Vagina (tissue), 2 donors: Measurements from ENCODE around the gene PRRG2. TPM values are rescaled to one million over a fixed set of nuclear protein-coding genes. Genes with fewer than 3 reads are reported as not detected.

Experiments used
- DNase-seq, 2 donors: peaks; one replicate each; pipeline ENCODE4 v3.0.0-alpha.2; 2017; ENCODE audit errors: extremely low spot score in 2 of 2
- H3K27ac ChIP-seq: fragments of 200-600 bp; sonication (generic); one replicate; pipeline ENCODE4 v1.5.1; 2019
- H3K27me3 ChIP-seq: fragments of 200-600 bp; sonication (generic); one replicate; pipeline ENCODE4 v1.5.1; 2019
- H3K36me3 ChIP-seq, 2 donors: fragments of 200-600 bp; sonication (generic); one replicate each; pipeline ENCODE4 v1.5.1; 2017 to 2019
- H3K4me1 ChIP-seq: fragments of 200-600 bp; sonication (generic); one replicate; pipeline ENCODE4 v1.5.1; 2019
- H3K4me3 ChIP-seq, 2 donors: fragments of 200-600 bp; sonication (generic); 1 replicate in 1 of 2; 2 replicates in 1 of 2; pipeline ENCODE4 v1.5.1; 2016 to 2019
- H3K9me3 ChIP-seq: fragments of 200-600 bp; sonication (generic); one replicate; pipeline ENCODE4 v1.5.1; 2019
- CTCF ChIP-seq, 3 experiments: fragments of 450-650 bp in 2 of 3; fragments of 200-600 bp in 1 of 3; sonication (generic) in 1 of 3; IDR thresholded peaks; one replicate each; pipeline ENCODE4 v1.5.1; 2017 to 2019; ENCODE audit warnings: antibody characterized with exemption in 3 of 3, mild to moderate bottlenecking in 2 of 3, moderate library complexity in 2 of 3
- POLR2A ChIP-seq, 2 donors: fragments of 450-650 bp; IDR thresholded peaks; one replicate each; pipeline ENCODE4 v1.6.1; 2017; ENCODE audit warnings: antibody characterized with exemption in 2 of 2, mild to moderate bottlenecking in 2 of 2, moderate library complexity in 2 of 2
- POLR2AphosphoS5 ChIP-seq, 2 donors: sonication (generic); formaldehyde crosslinking; IDR thresholded peaks; one replicate each; pipeline ENCODE4 v1.9.0; 2017; ENCODE audit warnings: antibody characterized with exemption in 2 of 2, mild to moderate bottlenecking in 2 of 2, low read depth in 1 of 2; ENCODE audit not compliant: insufficient read depth in 1 of 2
- intact Hi-C: fragments of 100-400 bp; cut with DNase I; formaldehyde crosslinking; loops from one replicate; pipeline ENCODE4 v1.15.1; 2023
- total RNA-seq: library from RNA; depleted of rRNA; stranded (reverse); fragments of >200 nt; gene quantifications from one replicate; pipeline ENCODE4 v1.2.3, GENCODE V29; 2016

PRRG2 gene
- total RNA-seq, 1 donor from 2014 or later: 5.4 TPM

GRCh38 chr19:49609499-49610092 lies 28.5 kb downstream of the PRRG2 start:
- Histone ChIP-seq H3K4me1 (peaks cover 14% of the 10 kb centered on the region), H3K4me3 (no peak overlapping the region), H3K36me3 (peaks cover 0 to 37% of the 10 kb centered on the region in 2 donors), H3K27ac (no peak overlapping the region), H3K9me3 (no peaks in the 10 kb centered on the region), H3K27me3 (no peaks in the 10 kb centered on the region)
- intact Hi-C loops: no loop called here
- TF ChIP-seq POLR2AphosphoS5 (IDR thresholded peaks at IDR 0.05; ENCODE audit: insufficient read depth in 1 of 2, low read depth in 1 of 2) (no peak), CTCF (IDR thresholded peaks at IDR 0.05) (no peak), POLR2A (IDR thresholded peaks at IDR 0.05) (no peak)
- DNase-seq: no peak

- no peaks in the 10 kb centered on the region for H3K9me3 ChIP-seq
- H3K4me1 ChIP-seq: peaks cover 16% of the 10 kb centered on the region
- no peaks in the 10 kb centered on the region for H3K27me3 ChIP-seq
- H3K27ac ChIP-seq: no peak overlapping the region
- no peak for DNase-seq
- intact Hi-C loops: no loop called here
- H3K36me3 ChIP-seq: peaks cover 0 to 53% of the 10 kb centered on the region in 2 donors
- no peak for TF ChIP-seq CTCF (IDR thresholded peaks at IDR 0.05)
- TF ChIP-seq POLR2AphosphoS5 (IDR thresholded peaks at IDR 0.05; ENCODE audit: insufficient read depth in 1 of 2, low read depth in 1 of 2): no peak
- no peak for TF ChIP-seq POLR2A (IDR thresholded peaks at IDR 0.05)
- no peak overlapping the region for H3K4me3 ChIP-seq
Observed at GRCh38 chr19:49613374-49613773, 32.3 kb downstream of the PRRG2 start.

- intact Hi-C loops: no loop called here
- Histone ChIP-seq H3K9me3 (no peaks in the 10 kb centered on the region), H3K36me3 (peaks cover 0 to 56% of the 10 kb centered on the region in 2 donors), H3K4me3 (no peak overlapping the region), H3K27me3 (no peaks in the 10 kb centered on the region), H3K4me1 (peaks cover 16% of the 10 kb centered on the region), H3K27ac (no peak overlapping the region)
- DNase-seq: no peak
- no peak for TF ChIP-seq CTCF (IDR thresholded peaks at IDR 0.05)
- no peak for TF ChIP-seq POLR2A (IDR thresholded peaks at IDR 0.05)
- no peak for TF ChIP-seq POLR2AphosphoS5 (IDR thresholded peaks at IDR 0.05; ENCODE audit: insufficient read depth in 1 of 2, low read depth in 1 of 2)
Observed at GRCh38 chr19:49614096-49614833, 33.1 kb downstream of the PRRG2 start.

- Histone ChIP-seq H3K9me3 (no peaks in the 10 kb centered on the region), H3K27me3 (no peaks in the 10 kb centered on the region), H3K4me3 (no peak overlapping the region), H3K4me1 (peaks cover 16% of the 10 kb centered on the region), H3K36me3 (peaks cover 0 to 58% of the 10 kb centered on the region in 2 donors), H3K27ac (no peak overlapping the region)
- no peak for DNase-seq
- no peak for TF ChIP-seq CTCF (IDR thresholded peaks at IDR 0.05)
- intact Hi-C loops: no loop called here
Observed at GRCh38 chr19:49615861-49616260, 34.7 kb downstream of the PRRG2 start.

GRCh38 chr19:49616532-49616931 lies 35.4 kb downstream of the PRRG2 start:
- H3K27me3 ChIP-seq: no peaks in the 10 kb centered on the region
- H3K9me3 ChIP-seq: no peaks in the 10 kb centered on the region
- peaks cover 0 to 62% of the 10 kb centered on the region in 2 donors for H3K36me3 ChIP-seq
- H3K4me3 ChIP-seq: no peak overlapping the region
- TF ChIP-seq POLR2AphosphoS5 (IDR thresholded peaks at IDR 0.05; ENCODE audit: insufficient read depth in 1 of 2, low read depth in 1 of 2) (no peak), CTCF (IDR thresholded peaks at IDR 0.05) (no peak), POLR2A (IDR thresholded peaks at IDR 0.05) (no peak)
- H3K27ac ChIP-seq: no peak overlapping the region
- H3K4me1 ChIP-seq: peaks cover 16% of the 10 kb centered on the region
- intact Hi-C loops: no loop called here
- no peak for DNase-seq
